Measurements from ENCODE around the gene UQCRFS1. TPM values are rescaled to one million over a fixed set of nuclear protein-coding genes. Genes with fewer than 3 reads are reported as not detected.
"Not testable (repeated sequence)": the region's sequence is repeated elsewhere in the genome, so short reads cannot be mapped to it uniquely, and the experiment has no call there.

UQCRFS1 gene
- total RNA-seq, 4 donors from 2014 or later, result 78.1 to 142 (median 106) TPM

GRCh38 chr19:29259153-29259552, 46.2 kb upstream of the UQCRFS1 start:
- no peak for ATAC-seq
- DNase-seq, result no peak
- Histone ChIP-seq H3K27me3 (no peaks in the 10 kb centered on the region), H3K4me3 (no peak overlapping the region), H3K4me1 (peaks cover 12 to 19% of the 10 kb centered on the region in 2 donors), H3K9me3 (no peaks in the 10 kb centered on the region), H3K36me3 (no peaks in the 10 kb centered on the region), H3K27ac (peak overlapping the region in 2 of 4 donors; percentile 74 to 77)
- TF ChIP-seq CTCF (IDR thresholded peaks at IDR 0.05 in 4 of 5, conservative IDR thresholded peaks at IDR 0.05 in 1 of 5), result no peak
- no peak for TF ChIP-seq POLR2A (IDR thresholded peaks at IDR 0.05)
- in situ Hi-C loops (cut with MboI; ENCODE audit: low sequenced_read_pairs in 4 of 4) (loop anchor here in 2 of 4 donors (25.0 kb wide), 3 partner anchors 147 to 522 kb away; no protein-coding TSS in a partner anchor), intact Hi-C loops (cut with DNase I; ENCODE audit: low total_unique reads) (no loop called here)

GRCh38 chr19:29256516-29256915, 43.6 kb upstream of the UQCRFS1 start:
- H3K27me3 ChIP-seq, result no peaks in the 10 kb centered on the region
- intact Hi-C loops (cut with DNase I; ENCODE audit: low total_unique reads), result no loop called here
- H3K9me3 ChIP-seq, result no peaks in the 10 kb centered on the region
- DNase-seq (no peak), ATAC-seq (no peak)
- H3K4me3 ChIP-seq, result no peak overlapping the region
- no peak overlapping the region for H3K27ac ChIP-seq
- no peaks in the 10 kb centered on the region for H3K36me3 ChIP-seq
- H3K4me1 ChIP-seq, result peaks cover 5 to 12% of the 10 kb centered on the region in 2 donors
- TF ChIP-seq POLR2A (IDR thresholded peaks at IDR 0.05) (no peak), CTCF (IDR thresholded peaks at IDR 0.05 in 4 of 5, conservative IDR thresholded peaks at IDR 0.05 in 1 of 5) (no peak)
- in situ Hi-C loops (cut with MboI; ENCODE audit: low sequenced_read_pairs in 4 of 4), result loop anchor here in 2 of 4 donors (25.0 kb wide), 3 partner anchors 144 to 519 kb away; no protein-coding TSS in a partner anchor

- DNase-seq, result no peak
- no peak overlapping the region for H3K4me3 ChIP-seq
- in situ Hi-C loops (cut with MboI; ENCODE audit: low sequenced_read_pairs in 4 of 4) (loop anchor here in 2 of 4 donors (25.0 kb wide), 3 partner anchors 144 to 519 kb away; no protein-coding TSS in a partner anchor), intact Hi-C loops (cut with DNase I; ENCODE audit: low total_unique reads) (no loop called here)
- H3K9me3 ChIP-seq, result no peaks in the 10 kb centered on the region
- H3K4me1 ChIP-seq, result peaks cover 5 to 8% of the 10 kb centered on the region in 2 donors
- no peaks in the 10 kb centered on the region for H3K27me3 ChIP-seq
- TF ChIP-seq POLR2A (IDR thresholded peaks at IDR 0.05) (no peak), CTCF (IDR thresholded peaks at IDR 0.05 in 4 of 5, conservative IDR thresholded peaks at IDR 0.05 in 1 of 5) (no peak)
- no peaks in the 10 kb centered on the region for H3K36me3 ChIP-seq
- no peak overlapping the region for H3K27ac ChIP-seq
- no peak for ATAC-seq
Observed at GRCh38 chr19:29255912-29256311, 43.0 kb upstream of the UQCRFS1 start.

- DNase-seq (no peak), ATAC-seq (no peak)
- Histone ChIP-seq H3K36me3 (no peaks in the 10 kb centered on the region), H3K9me3 (no peaks in the 10 kb centered on the region), H3K4me1 (peaks cover 0 to 5% of the 10 kb centered on the region in 2 donors), H3K4me3 (no peak overlapping the region), H3K27me3 (no peaks in the 10 kb centered on the region), H3K27ac (no peak overlapping the region)
- intact Hi-C loops (cut with DNase I; ENCODE audit: low total_unique reads), result no loop called here
- in situ Hi-C loops (cut with MboI; ENCODE audit: low sequenced_read_pairs in 4 of 4), result loop anchor here in 2 of 4 donors (25.0 kb wide), 3 partner anchors 143 to 518 kb away; no protein-coding TSS in a partner anchor
- TF ChIP-seq POLR2A (IDR thresholded peaks at IDR 0.05) (no peak), CTCF (IDR thresholded peaks at IDR 0.05 in 4 of 5, conservative IDR thresholded peaks at IDR 0.05 in 1 of 5) (no peak)
Observed at GRCh38 chr19:29255006-29255405, 42.1 kb upstream of the UQCRFS1 start.

GRCh38 chr19:29249798-29250197, 36.8 kb upstream of the UQCRFS1 start:
- H3K4me1 ChIP-seq, result peaks cover 10 to 21% of the 10 kb centered on the region in 2 donors
- not testable (repeated sequence) for H3K9me3 ChIP-seq, H3K27me3 ChIP-seq, H3K36me3 ChIP-seq, H3K4me3 ChIP-seq, H3K27ac ChIP-seq, DNase-seq, ATAC-seq
- in situ Hi-C loops (cut with MboI; ENCODE audit: low sequenced_read_pairs in 4 of 4), result loop anchor here in 2 of 4 donors (25.0 kb wide), 3 partner anchors 137 to 512 kb away; no protein-coding TSS in a partner anchor
- intact Hi-C loops (cut with DNase I; ENCODE audit: low total_unique reads), result loop anchor here (5.0 kb wide), 1 partner anchor 37 kb away; the partner anchor contains the start of gene UQCRFS1
